22Rv1 (cell line): ENCODE results near the gene MMP20.
A peak's percentile ranks its signal among the peaks of the same experiment; 100 is the strongest.

Experiments
- H3K27ac ChIP-seq: fragments of 450-650 bp; 2 replicates; pipeline ENCODE4 v1.5.1; 2017
- CTCF ChIP-seq: fragments of 450-650 bp; IDR thresholded peaks from 2 replicates; pipeline ENCODE4 v1.5.1; 2017; ENCODE audit warnings: mild to moderate bottlenecking
- ZFX ChIP-seq: fragments of 450-650 bp; IDR thresholded peaks from 2 replicates; pipeline ENCODE4 v1.6.1; 2017; ENCODE audit warnings: antibody characterized with exemption, borderline replicate concordance

The MMP20 gene

DNA sequence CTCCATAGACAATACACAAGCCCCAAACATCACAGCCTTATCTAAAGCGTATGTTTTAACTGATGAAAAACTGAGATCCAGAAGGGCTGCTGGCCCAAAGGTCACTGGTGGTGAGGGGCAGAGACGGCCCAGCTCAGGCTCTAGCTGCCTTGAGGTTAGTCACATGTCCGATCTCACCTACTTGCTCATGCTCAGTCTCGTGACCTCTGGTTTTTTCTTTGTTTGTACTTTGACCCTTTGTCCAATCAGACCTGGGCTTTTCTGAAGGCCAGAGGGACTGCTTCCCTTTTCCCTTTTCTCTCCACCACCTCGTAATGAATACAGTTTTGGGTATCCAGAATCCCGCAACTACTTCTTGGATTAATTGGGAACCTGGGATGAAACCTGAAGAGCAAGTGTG is 28.6 kb downstream of the MMP20 start:
- TF ChIP-seq ZFX = no peak
- no peak for TF ChIP-seq CTCF
- no peak overlapping the region for H3K27ac ChIP-seq

- no peak overlapping the region for H3K27ac ChIP-seq
- TF ChIP-seq ZFX = no peak
- peak; percentile 73 for TF ChIP-seq CTCF
These were observed 32.2 kb downstream of the MMP20 start for GRCh38 chr11:102592634-102593581.

DNA sequence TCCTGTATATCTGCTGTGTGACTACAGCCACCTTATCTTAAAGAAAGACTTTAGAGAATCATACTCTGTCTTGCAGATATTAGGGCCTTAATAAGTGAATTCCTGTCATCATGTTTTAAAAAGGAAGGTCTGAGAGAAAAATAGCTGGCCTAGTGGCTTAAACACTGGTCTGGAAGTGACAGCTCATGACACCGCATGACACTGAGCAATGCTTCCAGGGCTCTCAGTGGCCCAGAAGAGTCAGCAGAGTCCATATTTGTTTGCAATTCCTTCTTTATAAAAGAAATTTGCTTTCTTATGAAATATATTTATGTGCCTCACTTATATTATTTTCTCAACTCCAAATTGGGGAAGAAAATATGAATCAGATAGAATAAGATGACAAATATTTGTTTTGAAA is 33.0 kb downstream of the MMP20 start:
- H3K27ac ChIP-seq = no peak overlapping the region

GRCh38 chr11:102591160-102591718 is 33.9 kb downstream of the MMP20 start:
- TF ChIP-seq CTCF (no peak), ZFX (no peak)
- no peak overlapping the region for H3K27ac ChIP-seq

More for the DNA sequence above, 33.0 kb downstream of the MMP20 start:
- TF ChIP-seq ZFX = no peak
- TF ChIP-seq CTCF = no peak

DNA sequence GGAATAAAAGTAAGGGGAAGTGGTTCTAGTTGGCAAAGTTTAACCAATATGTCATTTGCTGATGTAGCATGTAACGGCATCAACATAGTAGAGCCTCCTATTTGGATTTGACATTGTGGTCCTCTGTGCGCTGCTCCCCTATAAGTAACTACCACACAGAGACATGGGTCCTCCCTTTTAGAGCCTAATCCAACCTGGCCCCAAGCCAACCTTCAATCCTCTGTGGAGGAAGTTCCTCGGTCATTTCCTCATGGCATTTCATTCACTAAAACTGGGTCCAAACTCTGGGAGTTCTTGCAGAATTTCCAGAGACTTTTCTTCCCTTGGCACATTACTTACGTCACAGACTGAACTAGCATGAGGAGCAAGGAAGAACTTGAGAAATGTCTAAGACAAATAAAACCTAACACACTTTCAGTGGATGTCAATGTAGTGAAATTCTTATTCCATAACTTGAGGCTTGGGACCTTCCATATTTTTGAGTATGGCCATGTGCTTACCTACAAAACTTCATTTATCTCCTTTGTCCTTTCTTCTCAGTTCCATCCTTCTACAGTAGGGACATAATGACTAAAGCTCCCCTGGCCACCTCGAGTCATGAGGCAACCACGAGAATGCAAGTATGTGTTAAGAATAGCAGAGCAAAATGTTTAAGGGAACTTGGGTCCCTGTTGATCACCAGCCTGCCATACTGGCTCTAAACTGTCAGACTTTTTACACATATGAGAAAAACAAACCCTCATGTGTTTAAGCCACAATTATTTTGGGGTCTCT is 34.7 kb downstream of the MMP20 start:
- no peak overlapping the region for H3K27ac ChIP-seq
- TF ChIP-seq ZFX = no peak
- TF ChIP-seq CTCF = no peak

GRCh38 chr11:102589047-102589459 is 36.1 kb downstream of the MMP20 start:
- H3K27ac ChIP-seq = no peak overlapping the region
- no peak for TF ChIP-seq ZFX
- no peak for TF ChIP-seq CTCF
